ENCODE measurements around the gene PTPN11.

DNA sequence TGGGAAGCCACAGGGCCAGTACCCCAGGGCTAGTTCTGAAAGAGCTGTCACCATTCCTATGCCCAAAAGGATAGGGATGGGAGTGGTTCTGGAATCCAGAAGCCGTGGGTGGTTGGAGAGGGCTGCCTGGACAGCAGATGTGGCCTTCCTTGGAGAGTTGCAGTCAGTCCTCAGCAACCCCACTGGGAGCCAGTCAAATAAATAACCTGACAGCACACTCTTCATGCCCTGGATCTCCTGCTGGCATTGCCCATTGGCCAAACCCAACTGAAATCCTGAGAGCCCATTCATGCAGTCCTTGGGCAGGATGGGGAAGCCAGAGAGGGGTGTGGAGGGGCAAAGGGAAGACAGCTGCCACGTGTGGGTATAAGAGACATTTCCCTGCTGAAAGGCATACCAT is 128.2 kb downstream of the PTPN11 start:
- TF ChIP-seq POLR2A (IDR thresholded peaks at IDR 0.05; ENCODE audit: low read length) (no peak), GATA1 (IDR thresholded peaks at IDR 0.05; ENCODE audit: low read depth, low read length) (no peak)

Measured in erythroblast (primary cell).